GM20431 (cell line): ENCODE results near the gene SYNRG.
"Not testable (repeated sequence)": the region's sequence is repeated elsewhere in the genome, so short reads cannot be mapped to it uniquely, and the experiment has no call there.

Experiments
- in situ Hi-C: fragments of 300-500 bp; cut with MseI, MboI; formaldehyde crosslinking; loops from one replicate; pipeline ENCODE4 v1.15.0; 2020; ENCODE audit warnings: low sequenced_read_pairs; ENCODE audit not compliant: unreplicated experiment

The SYNRG gene

GRCh38 chr17:37511642-37512041 lies 97.6 kb downstream of the SYNRG start:
- in situ Hi-C loops, result not testable (repeated sequence)

GRCh38 chr17:37510056-37510455 lies 99.2 kb downstream of the SYNRG start:
- in situ Hi-C loops, result no loop called here

GRCh38 chr17:37507111-37507510 lies 102.1 kb downstream of the SYNRG start:
- in situ Hi-C loops, result no loop called here

GRCh38 chr17:37506678-37507077 lies 102.5 kb downstream of the SYNRG start:
- in situ Hi-C loops, result no loop called here

- in situ Hi-C loops, result no loop called here
Measured at GRCh38 chr17:37505333-37505732, 103.9 kb downstream of the SYNRG start.

GRCh38 chr17:37503148-37503547 lies 106.1 kb downstream of the SYNRG start:
- in situ Hi-C loops, result no loop called here

GRCh38 chr17:37502009-37502936 lies 106.9 kb downstream of the SYNRG start:
- in situ Hi-C loops, result no loop called here

- in situ Hi-C loops, result no loop called here
Measured at GRCh38 chr17:37500378-37500777, 108.8 kb downstream of the SYNRG start.

- in situ Hi-C loops, result no loop called here
Measured at GRCh38 chr17:37494971-37495370, 114.2 kb downstream of the SYNRG start.

GRCh38 chr17:37494401-37494831 lies 114.8 kb downstream of the SYNRG start:
- in situ Hi-C loops, result no loop called here

GRCh38 chr17:37493249-37494027 lies 115.8 kb downstream of the SYNRG start:
- in situ Hi-C loops, result no loop called here

- in situ Hi-C loops, result no loop called here
Measured at GRCh38 chr17:37492167-37492566, 117.1 kb downstream of the SYNRG start.

GRCh38 chr17:37490638-37491614 lies 118.3 kb downstream of the SYNRG start:
- in situ Hi-C loops, result no loop called here

- in situ Hi-C loops, result no loop called here
Measured at GRCh38 chr17:37490022-37490587, 119.1 kb downstream of the SYNRG start.

GRCh38 chr17:37489197-37490001 lies 119.8 kb downstream of the SYNRG start, which contains the start of gene DUSP14:
DUSP14 (plus strand) TSS chr17:37489891; CDS start chr17:37512273, 22,382 bp downstream.
- in situ Hi-C loops, result no loop called here

- in situ Hi-C loops, result no loop called here
Measured at GRCh38 chr17:37488607-37489196, 120.5 kb downstream of the SYNRG start.

GRCh38 chr17:37488009-37488604 lies 121.1 kb downstream of the SYNRG start:
- in situ Hi-C loops, result no loop called here
